Putamen (tissue), 1 donor: ENCODE measurements around the gene CRB1.
A peak's percentile ranks its signal among the peaks of the same experiment; 100 is the strongest.

ENCODE experiments used
- DNase-seq: peaks from one replicate; pipeline ENCODE4 v3.0.0-alpha.2; 2016; ENCODE audit warnings: low spot score

The CRB1 gene

GRCh38 chr1:197343663-197344273, 75.7 kb downstream of the CRB1 start:
- DNase-seq = no peak

GRCh38 chr1:197351821-197352440, 83.9 kb downstream of the CRB1 start:
- no peak for DNase-seq

- no peak for DNase-seq
These were observed 87.4 kb downstream of the CRB1 start for GRCh38 chr1:197355248-197355995.

- peak; percentile 38 for DNase-seq
These were observed 88.9 kb downstream of the CRB1 start for GRCh38 chr1:197356723-197357533.

GRCh38 chr1:197358959-197359358, 90.9 kb downstream of the CRB1 start:
- DNase-seq = no peak

GRCh38 chr1:197360068-197360467, 92.0 kb downstream of the CRB1 start:
- DNase-seq = no peak

- DNase-seq = no peak
These were observed 94.8 kb downstream of the CRB1 start for GRCh38 chr1:197362871-197363270.

GRCh38 chr1:197363855-197364254, 95.8 kb downstream of the CRB1 start:
- no peak for DNase-seq

- DNase-seq = no peak
These were observed 98.9 kb downstream of the CRB1 start for GRCh38 chr1:197366996-197367395.

GRCh38 chr1:197367627-197368026, 99.6 kb downstream of the CRB1 start:
- no peak for DNase-seq

GRCh38 chr1:197374428-197374827, 106.4 kb downstream of the CRB1 start:
- no peak for DNase-seq

- no peak for DNase-seq
These were observed 116.4 kb downstream of the CRB1 start for GRCh38 chr1:197384471-197384870.

- no peak for DNase-seq
These were observed 120.7 kb downstream of the CRB1 start for GRCh38 chr1:197388801-197389200.

GRCh38 chr1:197390856-197391255, 122.8 kb downstream of the CRB1 start:
- no peak for DNase-seq

- no peak for DNase-seq
These were observed 123.5 kb downstream of the CRB1 start for GRCh38 chr1:197391303-197392226.

GRCh38 chr1:197392541-197392940, 124.5 kb downstream of the CRB1 start:
- DNase-seq = no peak

GRCh38 chr1:197393105-197393504, 125.1 kb downstream of the CRB1 start:
- DNase-seq = no peak

- no peak for DNase-seq
These were observed 125.7 kb downstream of the CRB1 start for GRCh38 chr1:197393772-197394171.

- DNase-seq = no peak
These were observed 127.0 kb downstream of the CRB1 start for GRCh38 chr1:197394831-197395608.

GRCh38 chr1:197397895-197398294, 129.8 kb downstream of the CRB1 start:
- DNase-seq = no peak
